GM18520 (cell line): ENCODE results near the gene MUC6.

Experiments
- ATAC-seq: cut with Tn5 transposase; IDR thresholded peaks from one replicate; pipeline ENCODE4 v1.9.1; 2021; ENCODE audit not compliant: unreplicated experiment

MUC6 gene

GRCh38 chr11:1038361-1038760 is 1.8 kb upstream of the MUC6 start:
- no peak for ATAC-seq

GRCh38 chr11:1037506-1038055 is 1.1 kb upstream of the MUC6 start:
- no peak for ATAC-seq

GRCh38 chr11:1036931-1037330 is 413 bp upstream of the MUC6 start:
- ATAC-seq = no peak

- ATAC-seq = no peak
Measured at GRCh38 chr11:1035577-1036283, 788 bp downstream of the MUC6 start.

GRCh38 chr11:1034456-1035295 is 1.8 kb downstream of the MUC6 start:
- no peak for ATAC-seq

- no peak for ATAC-seq
Measured at GRCh38 chr11:1034001-1034400, 2.5 kb downstream of the MUC6 start.

- ATAC-seq = no peak
Measured at GRCh38 chr11:1033016-1033798, 3.3 kb downstream of the MUC6 start.

- no peak for ATAC-seq
Measured at GRCh38 chr11:1032310-1032891, 4.1 kb downstream of the MUC6 start.

GRCh38 chr11:1031121-1031899 is 5.2 kb downstream of the MUC6 start:
- ATAC-seq = no peak

GRCh38 chr11:1030556-1030955 is 6.0 kb downstream of the MUC6 start:
- ATAC-seq = no peak

- no peak for ATAC-seq
Measured at GRCh38 chr11:1030086-1030485, 6.4 kb downstream of the MUC6 start.

- ATAC-seq = no peak
Measured at GRCh38 chr11:1029654-1030053, 6.9 kb downstream of the MUC6 start.

- ATAC-seq = no peak
Measured at GRCh38 chr11:1029051-1029450, 7.5 kb downstream of the MUC6 start.

- no peak for ATAC-seq
Measured at GRCh38 chr11:1028616-1029015, 7.9 kb downstream of the MUC6 start.

GRCh38 chr11:1028291-1028540 is 8.3 kb downstream of the MUC6 start:
- ATAC-seq = no peak

GRCh38 chr11:1027483-1028290 is 8.8 kb downstream of the MUC6 start:
- ATAC-seq = no peak

GRCh38 chr11:1026641-1027482 is 9.7 kb downstream of the MUC6 start:
- ATAC-seq = no peak

- ATAC-seq = no peak
Measured at GRCh38 chr11:1026163-1026450, 10.4 kb downstream of the MUC6 start.
